Measurements from ENCODE around the gene CAPZB.

CAPZB gene

GRCh38 chr1:19385869-19386591 lies 99.3 kb downstream of the CAPZB start:
- H4K20me1 ChIP-seq (ENCODE audit: low read depth, low read length): no peaks in the 10 kb centered on the region
- no peaks in the 10 kb centered on the region for H3K27me3 ChIP-seq (ENCODE audit: low read length)
- peaks cover 37% of the 10 kb centered on the region for H3K79me2 ChIP-seq (ENCODE audit: insufficient read depth, low read length)
- H3K36me3 ChIP-seq (ENCODE audit: low read length): peaks cover 2% of the 10 kb centered on the region; the same call in 1 of the 2 replicates
- H3K9me3 ChIP-seq (ENCODE audit: insufficient read depth, low read length): no peaks in the 10 kb centered on the region
- H2AFZ ChIP-seq (ENCODE audit: low read depth, low read length, severe bottlenecking): no peak overlapping the region
- H3K4me3 ChIP-seq (ENCODE audit: insufficient read depth, low read length, poor library complexity, severe bottlenecking): no peak overlapping the region
- no peak overlapping the region for H3K4me2 ChIP-seq (ENCODE audit: low read depth, low read length, poor library complexity, severe bottlenecking)
- TF ChIP-seq EZH2phosphoT487 (conservative IDR thresholded peaks at IDR 0.05; ENCODE audit: low read length) (no peak), CTCF (IDR thresholded peaks at IDR 0.05; ENCODE audit: insufficient read depth, low read length, poor library complexity, severe bottlenecking) (no peak)
- no peak overlapping the region for H3K27ac ChIP-seq (ENCODE audit: low read depth, low read length)
- H3K9me2 ChIP-seq (replicated peaks; ENCODE audit: insufficient read depth, low read length): no peaks in the 10 kb centered on the region
- no peak overlapping the region for H3K9ac ChIP-seq (ENCODE audit: low read length)
- H3F3A ChIP-seq (ENCODE audit: insufficient read depth): no peaks in the 10 kb centered on the region

GRCh38 chr1:19385221-19385620 lies 100.1 kb downstream of the CAPZB start:
- Histone ChIP-seq H3K27ac (ENCODE audit: low read depth, low read length) (no peak overlapping the region), H3K36me3 (ENCODE audit: low read length) (peaks cover 2% of the 10 kb centered on the region; the same call in 1 of the 2 replicates), H3K79me2 (ENCODE audit: insufficient read depth, low read length) (peaks cover 29% of the 10 kb centered on the region), H4K20me1 (ENCODE audit: low read depth, low read length) (no peaks in the 10 kb centered on the region), H2AFZ (ENCODE audit: low read depth, low read length, severe bottlenecking) (no peak overlapping the region), H3K9me2 (replicated peaks; ENCODE audit: insufficient read depth, low read length) (no peaks in the 10 kb centered on the region), H3K4me3 (ENCODE audit: insufficient read depth, low read length, poor library complexity, severe bottlenecking) (no peak overlapping the region), H3K9ac (ENCODE audit: low read length) (no peak overlapping the region), H3K27me3 (ENCODE audit: low read length) (no peaks in the 10 kb centered on the region), H3K4me2 (ENCODE audit: low read depth, low read length, poor library complexity, severe bottlenecking) (no peak overlapping the region), H3F3A (ENCODE audit: insufficient read depth) (no peaks in the 10 kb centered on the region), H3K9me3 (ENCODE audit: insufficient read depth, low read length) (no peaks in the 10 kb centered on the region)
- TF ChIP-seq CTCF (IDR thresholded peaks at IDR 0.05; ENCODE audit: insufficient read depth, low read length, poor library complexity, severe bottlenecking) (no peak), EZH2phosphoT487 (conservative IDR thresholded peaks at IDR 0.05; ENCODE audit: low read length) (no peak)

GRCh38 chr1:19384772-19385187 lies 100.6 kb downstream of the CAPZB start:
- no peak for TF ChIP-seq CTCF (IDR thresholded peaks at IDR 0.05; ENCODE audit: insufficient read depth, low read length, poor library complexity, severe bottlenecking)
- no peak for TF ChIP-seq EZH2phosphoT487 (conservative IDR thresholded peaks at IDR 0.05; ENCODE audit: low read length)
- H3K9ac ChIP-seq (ENCODE audit: low read length): no peak overlapping the region
- H2AFZ ChIP-seq (ENCODE audit: low read depth, low read length, severe bottlenecking): no peak overlapping the region
- no peaks in the 10 kb centered on the region for H3F3A ChIP-seq (ENCODE audit: insufficient read depth)
- H3K27ac ChIP-seq (ENCODE audit: low read depth, low read length): no peak overlapping the region
- no peaks in the 10 kb centered on the region for H3K9me3 ChIP-seq (ENCODE audit: insufficient read depth, low read length)
- H3K27me3 ChIP-seq (ENCODE audit: low read length): no peaks in the 10 kb centered on the region
- H3K36me3 ChIP-seq (ENCODE audit: low read length): peaks cover 2% of the 10 kb centered on the region; the same call in 1 of the 2 replicates
- no peak overlapping the region for H3K4me2 ChIP-seq (ENCODE audit: low read depth, low read length, poor library complexity, severe bottlenecking)
- peaks cover 24% of the 10 kb centered on the region for H3K79me2 ChIP-seq (ENCODE audit: insufficient read depth, low read length)
- H4K20me1 ChIP-seq (ENCODE audit: low read depth, low read length): no peaks in the 10 kb centered on the region
- no peak overlapping the region for H3K4me3 ChIP-seq (ENCODE audit: insufficient read depth, low read length, poor library complexity, severe bottlenecking)
- no peaks in the 10 kb centered on the region for H3K9me2 ChIP-seq (replicated peaks; ENCODE audit: insufficient read depth, low read length)
